Measurements from ENCODE around the gene GPR153.

The GPR153 gene

DNA sequence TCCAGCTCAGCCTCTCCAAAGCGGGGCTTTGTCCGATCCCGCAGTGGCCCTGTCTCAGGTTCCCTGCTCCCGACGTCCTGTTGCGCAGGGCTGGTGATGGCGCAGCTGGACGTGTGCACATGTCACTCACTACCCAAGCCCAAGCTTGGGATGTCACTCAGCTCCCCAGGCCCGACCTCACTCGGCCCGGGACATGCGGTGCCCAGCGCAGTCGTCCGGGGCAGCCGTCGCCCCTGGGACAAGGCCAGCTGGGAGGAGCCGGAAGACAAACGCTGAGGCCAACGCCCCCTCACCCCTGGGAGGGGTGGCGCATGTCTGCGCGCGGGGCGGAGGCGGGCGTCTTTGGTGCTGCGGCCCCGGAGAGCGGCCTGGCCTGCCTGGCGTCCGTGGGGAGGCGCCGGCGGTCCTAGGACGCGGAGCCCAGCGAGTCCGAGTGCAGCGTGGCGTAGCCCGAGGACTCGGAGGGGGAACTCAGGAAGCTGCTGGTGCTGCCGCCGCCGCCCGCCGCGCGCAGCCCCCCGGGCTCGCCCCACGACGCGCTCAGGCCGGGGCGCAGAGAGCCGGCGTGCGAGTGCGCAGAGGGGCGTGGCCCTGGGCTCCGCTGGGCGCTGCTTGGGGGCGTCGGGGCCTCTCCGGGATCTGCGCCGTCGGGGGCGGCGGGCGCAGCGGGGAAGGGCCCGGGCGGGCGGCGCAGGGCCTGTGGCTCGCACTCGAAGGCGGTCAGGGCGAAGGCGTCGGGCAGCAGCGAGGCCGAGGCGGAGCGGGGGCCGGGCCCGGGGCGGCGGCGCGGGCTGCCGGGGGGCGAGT is 11.8 kb downstream of the GPR153 start:
- no peak overlapping the region for H3K14ac ChIP-seq (ENCODE audit: low read length in 2 of 2)
- H3K9ac ChIP-seq (ENCODE audit: low read length), result no peak overlapping the region
- H3K27me3 ChIP-seq (ENCODE audit: control insufficient read depth in 1 of 2, insufficient read depth in 1 of 2, low read length in 2 of 2), result peaks cover 63 to 72% of the 10 kb centered on the region in 2 experiments
- 9% methylated on average over 55 of the region's 96 CpGs for WGBS
- no peak overlapping the region for H2BK5ac ChIP-seq (ENCODE audit: low read depth, low read length, poor library complexity, severe bottlenecking)
- H3K4me2 ChIP-seq (ENCODE audit: low read length, poor library complexity, severe bottlenecking), result peak overlapping the region; percentile 16
- H2AFZ ChIP-seq (ENCODE audit: low read depth, low read length), result no peak overlapping the region
- H3K4me3 ChIP-seq (ENCODE audit: insufficient read depth in 1 of 2, low read depth in 1 of 2, low read length in 2 of 2), result peak overlapping the region in 1 of 2 experiments; percentile 32
- H3K36me3 ChIP-seq (ENCODE audit: control insufficient read depth in 1 of 2, insufficient read depth in 2 of 2, low read depth in 1 of 2, low read length in 2 of 2), result peaks cover 0 to 11% of the 10 kb centered on the region in 2 experiments
- H3K9me3 ChIP-seq (ENCODE audit: control insufficient read depth, low read length), result no peaks in the 10 kb centered on the region
- no peak overlapping the region for H4K8ac ChIP-seq (ENCODE audit: low read length)
- H3K4ac ChIP-seq (ENCODE audit: low read depth in 1 of 2, low read length in 2 of 2), result no peak overlapping the region
- no peak overlapping the region for H3K18ac ChIP-seq (ENCODE audit: low read depth in 1 of 2, low read length in 2 of 2)
- no peaks in the 10 kb centered on the region for H3K79me1 ChIP-seq (replicated peaks; ENCODE audit: low read length, poor library complexity, severe bottlenecking)
- H2BK12ac ChIP-seq (ENCODE audit: low read length in 2 of 2), result no peak overlapping the region
- no peak overlapping the region for H3K23ac ChIP-seq (ENCODE audit: low read length in 2 of 2)
- H2BK120ac ChIP-seq (ENCODE audit: low read depth, low read length), result no peak overlapping the region
- no peak overlapping the region for H2BK15ac ChIP-seq (ENCODE audit: low read depth, poor library complexity, severe bottlenecking)
- peaks cover 30% of the 10 kb centered on the region for H3K4me1 ChIP-seq (ENCODE audit: control insufficient read depth, insufficient read depth, low read depth, low read length)
- H4K91ac ChIP-seq (ENCODE audit: low read length), result no peak overlapping the region
- no peak overlapping the region for H2AK5ac ChIP-seq (ENCODE audit: low read length, severe bottlenecking)
- DNase-seq, result no peak
- H3K27ac ChIP-seq (ENCODE audit: low read length, poor library complexity, severe bottlenecking), result no peak overlapping the region

DNA sequence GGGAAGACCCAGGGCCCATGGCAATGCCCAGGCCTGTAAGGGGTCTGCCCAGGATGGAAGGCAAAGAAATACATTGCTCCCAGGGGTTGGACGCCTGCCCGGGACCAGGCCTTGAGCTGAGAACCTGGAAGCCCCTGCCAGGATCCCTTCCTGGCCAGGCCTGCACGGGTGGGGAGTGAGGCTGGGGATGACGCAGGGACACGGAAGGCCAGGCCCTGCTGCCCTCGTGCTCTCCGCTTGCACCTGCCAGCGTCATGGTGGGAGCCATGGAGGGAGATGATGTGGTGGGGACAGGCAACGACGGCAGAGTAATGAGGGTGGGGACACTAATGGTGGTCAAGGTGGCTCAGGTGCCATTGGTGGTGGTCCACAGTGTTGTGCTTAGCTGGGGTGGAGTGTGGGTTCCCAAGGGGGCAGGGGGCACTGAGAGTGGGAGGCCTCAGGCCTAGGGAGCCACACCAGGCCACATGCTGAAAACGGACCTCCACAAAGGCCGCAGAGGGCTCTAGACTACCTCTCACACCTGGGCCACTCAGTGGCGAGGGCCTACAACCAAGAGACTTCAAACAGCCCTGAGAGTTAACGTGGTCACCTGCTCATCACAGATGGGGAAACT is 12.6 kb downstream of the GPR153 start:
- no peak overlapping the region for H3K27ac ChIP-seq (ENCODE audit: low read length, poor library complexity, severe bottlenecking)
- no peak overlapping the region for H2BK12ac ChIP-seq (ENCODE audit: low read length in 2 of 2)
- peaks cover 29% of the 10 kb centered on the region for H3K4me1 ChIP-seq (ENCODE audit: control insufficient read depth, insufficient read depth, low read depth, low read length)
- no peak overlapping the region for H3K9ac ChIP-seq (ENCODE audit: low read length)
- no peak overlapping the region for H4K91ac ChIP-seq (ENCODE audit: low read length)
- no peaks in the 10 kb centered on the region for H3K79me1 ChIP-seq (replicated peaks; ENCODE audit: low read length, poor library complexity, severe bottlenecking)
- peaks cover 72 to 81% of the 10 kb centered on the region in 2 experiments for H3K27me3 ChIP-seq (ENCODE audit: control insufficient read depth in 1 of 2, insufficient read depth in 1 of 2, low read length in 2 of 2)
- WGBS, result 84% methylated on average over 14 of the region's 14 CpGs
- no peak overlapping the region for H2AK5ac ChIP-seq (ENCODE audit: low read length, severe bottlenecking)
- H3K18ac ChIP-seq (ENCODE audit: low read depth in 1 of 2, low read length in 2 of 2), result no peak overlapping the region
- DNase-seq, result no peak
- H2BK15ac ChIP-seq (ENCODE audit: low read depth, poor library complexity, severe bottlenecking), result no peak overlapping the region
- no peaks in the 10 kb centered on the region for H3K9me3 ChIP-seq (ENCODE audit: control insufficient read depth, low read length)
- H3K14ac ChIP-seq (ENCODE audit: low read length in 2 of 2), result no peak overlapping the region
- no peak overlapping the region for H3K4me2 ChIP-seq (ENCODE audit: low read length, poor library complexity, severe bottlenecking)
- no peak overlapping the region for H2AFZ ChIP-seq (ENCODE audit: low read depth, low read length)
- no peak overlapping the region for H2BK120ac ChIP-seq (ENCODE audit: low read depth, low read length)
- peaks cover 0 to 4% of the 10 kb centered on the region in 2 experiments for H3K36me3 ChIP-seq (ENCODE audit: control insufficient read depth in 1 of 2, insufficient read depth in 2 of 2, low read depth in 1 of 2, low read length in 2 of 2)
- H3K23ac ChIP-seq (ENCODE audit: low read length in 2 of 2), result no peak overlapping the region
- no peak overlapping the region for H4K8ac ChIP-seq (ENCODE audit: low read length)
- no peak overlapping the region for H3K4me3 ChIP-seq (ENCODE audit: insufficient read depth in 1 of 2, low read depth in 1 of 2, low read length in 2 of 2)
- no peak overlapping the region for H3K4ac ChIP-seq (ENCODE audit: low read depth in 1 of 2, low read length in 2 of 2)
- no peak overlapping the region for H2BK5ac ChIP-seq (ENCODE audit: low read depth, low read length, poor library complexity, severe bottlenecking)

DNA sequence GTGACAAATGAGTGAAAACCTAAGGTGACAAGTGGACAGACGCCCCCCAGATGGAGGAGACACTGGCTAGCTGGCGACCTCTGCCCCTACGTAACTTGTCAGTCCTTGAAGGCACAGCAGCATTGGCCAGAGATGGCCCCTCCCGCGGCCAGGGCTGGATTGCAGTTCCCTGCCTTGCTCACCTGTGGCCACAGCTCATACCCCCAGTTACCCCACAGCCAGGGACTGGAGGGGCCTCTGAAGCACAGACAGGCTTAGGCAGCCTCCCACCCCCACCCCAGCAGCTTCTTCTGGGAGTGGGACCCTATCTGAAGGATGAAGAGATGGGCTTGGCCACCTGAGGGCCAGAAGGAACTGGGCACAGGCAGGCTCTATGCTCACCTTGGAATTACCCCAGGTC is 13.2 kb downstream of the GPR153 start:
- DNase-seq, result no peak
- Histone ChIP-seq H2AFZ (ENCODE audit: low read depth, low read length) (no peak overlapping the region), H4K91ac (ENCODE audit: low read length) (no peak overlapping the region), H4K8ac (ENCODE audit: low read length) (no peak overlapping the region), H3K9me3 (ENCODE audit: control insufficient read depth, low read length) (no peaks in the 10 kb centered on the region), H2BK5ac (ENCODE audit: low read depth, low read length, poor library complexity, severe bottlenecking) (no peak overlapping the region), H2AK5ac (ENCODE audit: low read length, severe bottlenecking) (no peak overlapping the region), H3K14ac (ENCODE audit: low read length in 2 of 2) (no peak overlapping the region), H3K4me2 (ENCODE audit: low read length, poor library complexity, severe bottlenecking) (no peak overlapping the region), H3K9ac (ENCODE audit: low read length) (no peak overlapping the region), H2BK12ac (ENCODE audit: low read length in 2 of 2) (no peak overlapping the region), H3K4me1 (ENCODE audit: control insufficient read depth, insufficient read depth, low read depth, low read length) (peaks cover 29% of the 10 kb centered on the region), H3K27me3 (ENCODE audit: control insufficient read depth in 1 of 2, insufficient read depth in 1 of 2, low read length in 2 of 2) (peaks cover 78 to 86% of the 10 kb centered on the region in 2 experiments), H2BK15ac (ENCODE audit: low read depth, poor library complexity, severe bottlenecking) (no peak overlapping the region), H3K27ac (ENCODE audit: low read length, poor library complexity, severe bottlenecking) (no peak overlapping the region), H3K23ac (ENCODE audit: low read length in 2 of 2) (no peak overlapping the region), H2BK120ac (ENCODE audit: low read depth, low read length) (no peak overlapping the region), H3K4ac (ENCODE audit: low read depth in 1 of 2, low read length in 2 of 2) (no peak overlapping the region), H3K79me1 (replicated peaks; ENCODE audit: low read length, poor library complexity, severe bottlenecking) (no peaks in the 10 kb centered on the region), H3K4me3 (ENCODE audit: insufficient read depth in 1 of 2, low read depth in 1 of 2, low read length in 2 of 2) (no peak overlapping the region), H3K18ac (ENCODE audit: low read depth in 1 of 2, low read length in 2 of 2) (no peak overlapping the region), H3K36me3 (ENCODE audit: control insufficient read depth in 1 of 2, insufficient read depth in 2 of 2, low read depth in 1 of 2, low read length in 2 of 2) (peaks cover 0 to 4% of the 10 kb centered on the region in 2 experiments)
- WGBS, result 78% methylated on average over 5 of the region's 5 CpGs
